Testis (tissue), 3 donors: ENCODE results near the gene KDF1. TPM values are rescaled to one million over a fixed set of nuclear protein-coding genes. Genes with fewer than 3 reads are reported as not detected.
A peak's percentile ranks its signal among the peaks of the same experiment; 100 is the strongest.

Experiments
- DNase-seq: peaks from one replicate; pipeline ENCODE4 v3.0.0-alpha.2; 2019
- H3K27ac ChIP-seq, 2 donors: fragments of 200-600 bp; sonication (generic); one replicate each; pipeline ENCODE4 v1.5.1; 2019
- H3K27me3 ChIP-seq: fragments of 200-600 bp; sonication (generic); one replicate; pipeline ENCODE4 v1.5.1; 2019
- H3K36me3 ChIP-seq: fragments of 200-600 bp; sonication (generic); one replicate; pipeline ENCODE4 v1.5.1; 2017; ENCODE audit warnings: low read depth; ENCODE audit errors: missing control alignments
- H3K4me1 ChIP-seq: fragments of 200-600 bp; sonication (generic); one replicate; pipeline ENCODE4 v1.5.1; 2019
- H3K4me3 ChIP-seq, 2 donors: fragments of 200-600 bp; sonication (generic); one replicate each; pipeline ENCODE4 v1.5.1; 2017 to 2019
- H3K9me3 ChIP-seq: fragments of 200-600 bp; sonication (generic); one replicate; pipeline ENCODE4 v1.5.1; 2017
- POLR2A ChIP-seq: fragments of 450-650 bp; IDR thresholded peaks from one replicate; pipeline ENCODE4 v1.6.1; 2017; ENCODE audit warnings: antibody characterized with exemption, mild to moderate bottlenecking, moderate library complexity
- WGBS, 2 donors: methylation state at CpG; one replicate each; pipeline ENCODE4 v1.1.5; 2018; 5-methylcytosine and 5-hydroxymethylcytosine counted together
- intact Hi-C: fragments of 100-400 bp; cut with DNase I; formaldehyde crosslinking; loops from one replicate; pipeline ENCODE4 v1.15.1; 2023; ENCODE audit warnings: low total_unique reads
- polyA plus RNA-seq: library from polyadenylated mRNA; stranded (reverse); fragments of 350-450 nt; fragmentation: Illumina TruSeq; extraction: RNeasy Lipid Tissue Mini Kit (QIAGEN cat#74804); gene quantifications from one replicate; pipeline ENCODE4 v1.2.3, GENCODE V29; 2014; ENCODE audit warnings: low read depth, low replicate concordance; ENCODE audit not compliant: insufficient read depth
- total RNA-seq, 2 donors: library from RNA; depleted of rRNA; stranded (reverse); fragments of >200 nt; gene quantifications; one replicate each; pipeline ENCODE4 v1.2.3, GENCODE V29; 2016
- TF ChIP-seq, protein P1 (sequence below), 3 experiments: fragments of 450-650 bp in 2 of 3; fragments of 200-600 bp in 1 of 3; sonication (generic) in 1 of 3; IDR thresholded peaks; one replicate each; pipeline ENCODE4 v1.5.1; 2016 to 2019; ENCODE audit warnings: antibody characterized with exemption in 3 of 3, mild to moderate bottlenecking in 2 of 3, moderate library complexity in 1 of 3

Gene KDF1
- total and polyA plus RNA-seq, 3 donors from 2014 or later = 3.8 to 4.8 (median 4.0) TPM

DNA sequence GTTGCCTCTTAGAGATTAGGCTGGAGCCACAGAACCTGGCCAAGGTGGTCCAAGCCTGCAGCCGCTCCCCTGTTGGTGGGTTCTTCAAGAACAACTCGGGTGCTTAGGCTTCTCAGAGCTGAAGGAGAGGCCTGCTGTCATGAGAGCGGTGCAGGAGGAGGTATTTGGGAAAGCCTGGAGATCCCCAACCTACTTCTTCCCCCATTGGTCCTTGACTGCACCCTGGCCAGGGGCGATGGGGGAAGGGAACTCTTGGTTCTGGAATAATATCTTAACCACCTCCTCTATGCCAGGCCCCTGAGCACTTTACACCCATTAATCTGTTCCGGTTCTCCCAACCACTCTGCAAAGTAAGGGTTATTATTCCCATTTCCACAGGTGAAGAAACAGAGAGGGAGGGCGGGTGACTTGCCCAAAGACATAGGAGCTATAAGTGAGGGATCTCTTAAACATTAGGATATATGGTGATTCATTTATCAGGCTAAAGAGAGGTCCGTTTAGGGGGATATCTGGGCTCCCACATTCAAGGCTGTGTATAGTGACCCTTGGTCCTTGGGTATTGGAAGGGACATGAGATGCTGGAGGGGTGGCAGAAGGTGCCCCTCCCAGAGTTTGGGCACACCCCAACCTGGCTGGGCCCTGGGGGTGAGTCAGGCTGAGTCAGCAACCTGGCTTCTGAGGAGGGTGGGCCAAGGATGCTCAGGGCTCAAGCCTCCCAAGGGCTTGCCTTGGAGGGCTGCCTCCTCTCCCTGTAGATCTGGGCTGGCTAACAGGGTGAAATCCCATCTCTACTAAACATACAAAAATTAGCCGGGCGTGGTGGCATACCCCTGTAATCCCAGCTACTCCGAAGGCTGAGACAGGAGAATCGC, 38.4 kb upstream of the KDF1 start:
- intact Hi-C loops = loop anchor here (10.0 kb wide), 1 partner anchor 96 kb away; no protein-coding TSS in a partner anchor
- no peak for DNase-seq
- TF ChIP-seq POLR2A = no peak
- TF ChIP-seq, protein P1, sequence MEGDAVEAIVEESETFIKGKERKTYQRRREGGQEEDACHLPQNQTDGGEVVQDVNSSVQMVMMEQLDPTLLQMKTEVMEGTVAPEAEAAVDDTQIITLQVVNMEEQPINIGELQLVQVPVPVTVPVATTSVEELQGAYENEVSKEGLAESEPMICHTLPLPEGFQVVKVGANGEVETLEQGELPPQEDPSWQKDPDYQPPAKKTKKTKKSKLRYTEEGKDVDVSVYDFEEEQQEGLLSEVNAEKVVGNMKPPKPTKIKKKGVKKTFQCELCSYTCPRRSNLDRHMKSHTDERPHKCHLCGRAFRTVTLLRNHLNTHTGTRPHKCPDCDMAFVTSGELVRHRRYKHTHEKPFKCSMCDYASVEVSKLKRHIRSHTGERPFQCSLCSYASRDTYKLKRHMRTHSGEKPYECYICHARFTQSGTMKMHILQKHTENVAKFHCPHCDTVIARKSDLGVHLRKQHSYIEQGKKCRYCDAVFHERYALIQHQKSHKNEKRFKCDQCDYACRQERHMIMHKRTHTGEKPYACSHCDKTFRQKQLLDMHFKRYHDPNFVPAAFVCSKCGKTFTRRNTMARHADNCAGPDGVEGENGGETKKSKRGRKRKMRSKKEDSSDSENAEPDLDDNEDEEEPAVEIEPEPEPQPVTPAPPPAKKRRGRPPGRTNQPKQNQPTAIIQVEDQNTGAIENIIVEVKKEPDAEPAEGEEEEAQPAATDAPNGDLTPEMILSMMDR (IDR thresholded peaks at IDR 0.05) = no peak
- H3K27ac ChIP-seq = peak overlapping the region; percentile 49 to 81
- H3K4me1 ChIP-seq = peaks cover 31% of the 10 kb centered on the region
- no peaks in the 10 kb centered on the region for H3K9me3 ChIP-seq
- whole genome bisulfite sequencing, 2 donors = 87 to 90% methylated on average over 11 of the region's 11 CpGs
- H3K27me3 ChIP-seq = no peaks in the 10 kb centered on the region
- no peak overlapping the region for H3K4me3 ChIP-seq
- H3K36me3 ChIP-seq = no peaks in the 10 kb centered on the region

DNA sequence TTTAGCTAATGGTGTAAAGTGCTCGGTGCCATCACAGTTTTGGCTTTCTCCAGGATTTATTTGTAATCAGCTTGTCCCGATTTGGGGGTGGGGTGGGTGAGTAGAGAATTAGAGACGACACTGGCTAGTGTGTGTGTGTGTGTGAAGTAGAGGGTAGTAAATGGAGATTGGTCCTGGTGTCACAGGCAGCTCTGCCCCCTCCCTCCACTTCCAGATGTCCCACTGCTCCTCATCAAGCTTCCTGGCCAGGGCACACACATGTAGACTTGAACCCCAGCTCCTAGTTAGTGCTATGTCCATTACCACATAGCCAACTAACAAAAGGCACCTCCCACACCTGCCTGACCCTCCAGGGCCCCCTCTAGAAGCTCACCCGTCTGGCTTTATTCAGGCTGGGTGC, 36.4 kb upstream of the KDF1 start:
- no peaks in the 10 kb centered on the region for H3K9me3 ChIP-seq
- no peak for DNase-seq
- no peak overlapping the region for H3K4me3 ChIP-seq
- no peaks in the 10 kb centered on the region for H3K27me3 ChIP-seq
- no peak overlapping the region for H3K27ac ChIP-seq
- TF ChIP-seq, protein P1 (IDR thresholded peaks at IDR 0.05) = no peak
- TF ChIP-seq POLR2A = no peak
- H3K4me1 ChIP-seq = peaks cover 35% of the 10 kb centered on the region
- intact Hi-C loops = loop anchor here (10.0 kb wide), 1 partner anchor 98 kb away; no protein-coding TSS in a partner anchor
- H3K36me3 ChIP-seq = no peaks in the 10 kb centered on the region
- 72% methylated on average over 4 of the region's 4 CpGs for WGBS, 2 donors

DNA sequence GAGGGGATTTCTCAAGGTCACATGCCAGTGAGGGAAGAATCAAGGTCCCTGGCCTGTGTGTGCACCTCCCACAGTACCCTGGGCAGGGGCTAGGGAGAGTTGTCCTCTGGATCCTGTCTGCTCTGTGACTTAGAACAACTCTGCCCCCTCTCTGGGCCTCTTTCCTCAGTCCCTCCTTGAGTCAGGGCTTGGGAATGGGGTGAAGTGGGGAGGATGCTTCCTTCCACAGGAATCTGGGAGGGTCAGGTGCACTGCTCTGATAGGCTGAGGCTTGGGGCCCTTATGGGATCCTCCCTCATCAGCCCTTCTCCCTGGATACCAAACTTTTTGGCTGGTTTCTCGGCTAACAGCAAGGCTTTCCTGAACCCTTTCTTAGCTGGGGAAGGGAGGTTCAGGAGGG, 35.8 kb upstream of the KDF1 start:
- DNase-seq = no peak
- Histone ChIP-seq H3K9me3 (no peaks in the 10 kb centered on the region), H3K4me1 (peaks cover 35% of the 10 kb centered on the region), H3K27me3 (no peaks in the 10 kb centered on the region), H3K27ac (no peak overlapping the region), H3K4me3 (no peak overlapping the region), H3K36me3 (no peaks in the 10 kb centered on the region)
- TF ChIP-seq POLR2A = no peak
- intact Hi-C loops = loop anchor here (10.0 kb wide), 1 partner anchor 99 kb away; no protein-coding TSS in a partner anchor
- WGBS, 2 donors = 65 to 71% methylated on average over 1 of the region's 1 CpG

DNA sequence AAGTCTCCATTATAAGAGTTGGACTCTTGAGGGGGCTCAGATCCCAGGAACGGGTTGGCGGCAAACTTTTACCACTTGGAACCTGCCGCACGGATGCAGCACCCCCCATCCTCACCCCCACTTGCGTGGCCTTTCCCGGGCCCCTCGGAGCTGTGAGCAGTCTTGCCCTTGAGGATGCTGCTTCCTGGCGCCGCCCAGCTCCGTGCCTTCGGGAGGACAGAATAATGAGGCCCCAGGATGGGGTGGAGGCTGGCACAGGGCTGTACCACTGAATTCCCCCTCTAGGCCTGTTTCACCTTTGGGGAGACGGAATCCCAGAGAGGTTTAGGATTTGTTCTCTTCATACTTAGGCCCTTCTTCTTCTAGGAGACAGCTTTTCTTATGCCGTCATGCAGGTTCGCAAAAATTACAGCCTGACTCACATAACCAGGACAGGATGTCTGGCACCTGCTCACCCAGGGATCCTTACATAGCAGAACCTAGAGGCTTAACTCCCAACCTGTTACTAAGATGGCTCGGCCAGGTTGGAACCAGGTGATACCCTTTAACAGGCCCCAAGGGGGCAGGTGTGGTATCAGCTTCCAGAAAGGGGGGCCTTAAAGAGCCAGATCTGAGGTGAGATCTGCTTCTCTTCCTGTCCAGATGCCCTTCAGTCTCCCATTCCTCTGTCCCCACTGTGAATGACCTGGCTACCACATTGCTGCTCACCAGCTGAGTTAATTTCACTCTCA, 34.7 kb upstream of the KDF1 start:
- no peak for DNase-seq
- H3K4me1 ChIP-seq = peaks cover 34% of the 10 kb centered on the region
- no peak overlapping the region for H3K27ac ChIP-seq
- H3K36me3 ChIP-seq = no peaks in the 10 kb centered on the region
- H3K27me3 ChIP-seq = no peaks in the 10 kb centered on the region
- TF ChIP-seq POLR2A = no peak
- TF ChIP-seq, protein P1 (IDR thresholded peaks at IDR 0.05) = no peak
- H3K4me3 ChIP-seq = peak overlapping the region; percentile 50 to 61
- no peaks in the 10 kb centered on the region for H3K9me3 ChIP-seq
- intact Hi-C loops = loop anchor here (10.0 kb wide), 1 partner anchor 100 kb away; no protein-coding TSS in a partner anchor
- WGBS, 2 donors = 49% methylated on average over 11 to 15 of the region's 15 CpGs
